ENCODE measurements around the gene C16orf90.
A peak's percentile ranks its signal among the peaks of the same experiment; 100 is the strongest.

Gene C16orf90

GRCh38 chr16:3460585-3460984 is 34.7 kb downstream of the C16orf90 start:
- peak overlapping the region; percentile 94 for H3K4me2 ChIP-seq
- H2AFZ ChIP-seq (ENCODE audit: low read depth), result no peak overlapping the region
- peak overlapping the region; percentile 95 for H3K27ac ChIP-seq
- peaks cover 4% of the 10 kb centered on the region; the same call in 1 of the 2 replicates for H4K20me1 ChIP-seq (ENCODE audit: insufficient read depth)
- H3K4me1 ChIP-seq (ENCODE audit: low read depth, poor library complexity, severe bottlenecking), result peaks cover 64% of the 10 kb centered on the region
- TF ChIP-seq CTCF (conservative IDR thresholded peaks at IDR 0.05; ENCODE audit: low read depth, low read length), result no peak
- no peak overlapping the region for H3K4me3 ChIP-seq (IDR thresholded peaks at IDR 0.05; ENCODE audit: insufficient read depth, low read depth, low read length)
- no peaks in the 10 kb centered on the region for H3K27me3 ChIP-seq (ENCODE audit: insufficient read depth, low read depth)
- peaks cover 72% of the 10 kb centered on the region for H3K79me2 ChIP-seq (ENCODE audit: insufficient read depth, low read depth)
- no peaks in the 10 kb centered on the region for H3K36me3 ChIP-seq (ENCODE audit: insufficient read depth)
- peak overlapping the region; percentile 88; the same call in 1 of the 2 replicates for H3K9ac ChIP-seq

- Histone ChIP-seq H3K4me1 (ENCODE audit: low read depth, poor library complexity, severe bottlenecking) (peaks cover 64% of the 10 kb centered on the region), H3K4me2 (peak overlapping the region; percentile 94), H3K79me2 (ENCODE audit: insufficient read depth, low read depth) (peaks cover 67% of the 10 kb centered on the region), H3K27me3 (ENCODE audit: insufficient read depth, low read depth) (no peaks in the 10 kb centered on the region), H2AFZ (ENCODE audit: low read depth) (no peak overlapping the region), H4K20me1 (ENCODE audit: insufficient read depth) (no peaks in the 10 kb centered on the region; the same call in 1 of the 2 replicates), H3K4me3 (IDR thresholded peaks at IDR 0.05; ENCODE audit: insufficient read depth, low read depth, low read length) (no peak overlapping the region), H3K9ac (peak overlapping the region; percentile 88; the same call in 1 of the 2 replicates), H3K36me3 (ENCODE audit: insufficient read depth) (no peaks in the 10 kb centered on the region), H3K27ac (peak overlapping the region; percentile 95)
- no peak for TF ChIP-seq CTCF (conservative IDR thresholded peaks at IDR 0.05; ENCODE audit: low read depth, low read length)
Observed at GRCh38 chr16:3460121-3460520, 35.2 kb downstream of the C16orf90 start.

GRCh38 chr16:3459401-3460090 is 35.7 kb downstream of the C16orf90 start:
- Histone ChIP-seq H3K36me3 (ENCODE audit: insufficient read depth) (no peaks in the 10 kb centered on the region), H3K9ac (peak overlapping the region; percentile 88), H4K20me1 (ENCODE audit: insufficient read depth) (no peaks in the 10 kb centered on the region; the same call in 1 of the 2 replicates), H3K27me3 (ENCODE audit: insufficient read depth, low read depth) (no peaks in the 10 kb centered on the region), H3K4me2 (peak overlapping the region; percentile 94), H3K4me1 (ENCODE audit: low read depth, poor library complexity, severe bottlenecking) (peaks cover 61% of the 10 kb centered on the region), H3K79me2 (ENCODE audit: insufficient read depth, low read depth) (peaks cover 61% of the 10 kb centered on the region), H2AFZ (ENCODE audit: low read depth) (no peak overlapping the region), H3K27ac (peak overlapping the region; percentile 95), H3K4me3 (IDR thresholded peaks at IDR 0.05; ENCODE audit: insufficient read depth, low read depth, low read length) (no peak overlapping the region)
- no peak for TF ChIP-seq CTCF (conservative IDR thresholded peaks at IDR 0.05; ENCODE audit: low read depth, low read length)

- peak overlapping the region; percentile 95 for H3K27ac ChIP-seq
- H2AFZ ChIP-seq (ENCODE audit: low read depth), result no peak overlapping the region
- peaks cover 55% of the 10 kb centered on the region for H3K79me2 ChIP-seq (ENCODE audit: insufficient read depth, low read depth)
- H3K36me3 ChIP-seq (ENCODE audit: insufficient read depth), result no peaks in the 10 kb centered on the region
- H3K4me1 ChIP-seq (ENCODE audit: low read depth, poor library complexity, severe bottlenecking), result peaks cover 54% of the 10 kb centered on the region
- H4K20me1 ChIP-seq (ENCODE audit: insufficient read depth), result no peaks in the 10 kb centered on the region; the same call in 1 of the 2 replicates
- TF ChIP-seq CTCF (conservative IDR thresholded peaks at IDR 0.05; ENCODE audit: low read depth, low read length), result no peak
- H3K9ac ChIP-seq, result peak overlapping the region; percentile 88
- H3K27me3 ChIP-seq (ENCODE audit: insufficient read depth, low read depth), result no peaks in the 10 kb centered on the region
- peak overlapping the region; percentile 94 for H3K4me2 ChIP-seq
- H3K4me3 ChIP-seq (IDR thresholded peaks at IDR 0.05; ENCODE audit: insufficient read depth, low read depth, low read length), result no peak overlapping the region
Observed at GRCh38 chr16:3458852-3459361, 36.4 kb downstream of the C16orf90 start.

Measured in KMS-11 (cell line).